Fibroblast of lung (primary cell): ENCODE measurements around the gene RUFY1.
"Not testable (repeated sequence)": the region's sequence is repeated elsewhere in the genome, so short reads cannot be mapped to it uniquely, and the experiment has no call there.

Experiments
- EZH2 ChIP-seq: IDR thresholded peaks from 2 replicates; pipeline ENCODE4 v1.5.1; 2012; ENCODE audit warnings: low read length, control low read depth, mild to moderate bottlenecking; ENCODE audit errors: missing control alignments
- TF ChIP-seq, protein P1 (sequence below), 2 donors: IDR thresholded peaks in 1 of 2; conservative IDR thresholded peaks in 1 of 2; 1 replicate in 1 of 2; 2 replicates in 1 of 2; pipeline ENCODE4 v1.5.1; 2011 to 2012; ENCODE audit warnings: low read length in 2 of 2, control low read depth in 1 of 2, inconsistent platforms in 1 of 2, low read depth in 1 of 2, mild to moderate bottlenecking in 1 of 2

GRCh38 chr5:179519416-179520070 is 30.8 kb upstream of the RUFY1 start:
- TF ChIP-seq, protein P1, sequence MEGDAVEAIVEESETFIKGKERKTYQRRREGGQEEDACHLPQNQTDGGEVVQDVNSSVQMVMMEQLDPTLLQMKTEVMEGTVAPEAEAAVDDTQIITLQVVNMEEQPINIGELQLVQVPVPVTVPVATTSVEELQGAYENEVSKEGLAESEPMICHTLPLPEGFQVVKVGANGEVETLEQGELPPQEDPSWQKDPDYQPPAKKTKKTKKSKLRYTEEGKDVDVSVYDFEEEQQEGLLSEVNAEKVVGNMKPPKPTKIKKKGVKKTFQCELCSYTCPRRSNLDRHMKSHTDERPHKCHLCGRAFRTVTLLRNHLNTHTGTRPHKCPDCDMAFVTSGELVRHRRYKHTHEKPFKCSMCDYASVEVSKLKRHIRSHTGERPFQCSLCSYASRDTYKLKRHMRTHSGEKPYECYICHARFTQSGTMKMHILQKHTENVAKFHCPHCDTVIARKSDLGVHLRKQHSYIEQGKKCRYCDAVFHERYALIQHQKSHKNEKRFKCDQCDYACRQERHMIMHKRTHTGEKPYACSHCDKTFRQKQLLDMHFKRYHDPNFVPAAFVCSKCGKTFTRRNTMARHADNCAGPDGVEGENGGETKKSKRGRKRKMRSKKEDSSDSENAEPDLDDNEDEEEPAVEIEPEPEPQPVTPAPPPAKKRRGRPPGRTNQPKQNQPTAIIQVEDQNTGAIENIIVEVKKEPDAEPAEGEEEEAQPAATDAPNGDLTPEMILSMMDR (conservative IDR thresholded peaks at IDR 0.05 in 1 of 2, IDR thresholded peaks at IDR 0.05 in 1 of 2; ENCODE audit: low read depth in 1 of 2, low read length in 2 of 2): not testable (repeated sequence)
- not testable (repeated sequence) for TF ChIP-seq EZH2
